Coronary artery (tissue), 2 donors: ENCODE data around the gene FAM193A.
"Not testable (repeated sequence)": the region's sequence is repeated elsewhere in the genome, so short reads cannot be mapped to it uniquely, and the experiment has no call there.

Experiments used
- DNase-seq: peaks from one replicate; pipeline ENCODE4 v3.0.0-alpha.2; 2017; ENCODE audit warnings: low spot score
- H3K27ac ChIP-seq, 2 donors: fragments of 200-600 bp; sonication (generic); one replicate each; pipeline ENCODE4 v1.5.1; 2016 to 2019
- H3K4me3 ChIP-seq: fragments of 200-600 bp; sonication (generic); 2 replicates; pipeline ENCODE4 v1.5.1; 2016; ENCODE audit warnings: mild to moderate bottlenecking, moderate library complexity
- TF ChIP-seq, protein P1 (sequence below): fragments of 200-600 bp; sonication (generic); IDR thresholded peaks from one replicate; pipeline ENCODE4 v1.5.1; 2019; ENCODE audit warnings: antibody characterized with exemption

The FAM193A gene

DNA sequence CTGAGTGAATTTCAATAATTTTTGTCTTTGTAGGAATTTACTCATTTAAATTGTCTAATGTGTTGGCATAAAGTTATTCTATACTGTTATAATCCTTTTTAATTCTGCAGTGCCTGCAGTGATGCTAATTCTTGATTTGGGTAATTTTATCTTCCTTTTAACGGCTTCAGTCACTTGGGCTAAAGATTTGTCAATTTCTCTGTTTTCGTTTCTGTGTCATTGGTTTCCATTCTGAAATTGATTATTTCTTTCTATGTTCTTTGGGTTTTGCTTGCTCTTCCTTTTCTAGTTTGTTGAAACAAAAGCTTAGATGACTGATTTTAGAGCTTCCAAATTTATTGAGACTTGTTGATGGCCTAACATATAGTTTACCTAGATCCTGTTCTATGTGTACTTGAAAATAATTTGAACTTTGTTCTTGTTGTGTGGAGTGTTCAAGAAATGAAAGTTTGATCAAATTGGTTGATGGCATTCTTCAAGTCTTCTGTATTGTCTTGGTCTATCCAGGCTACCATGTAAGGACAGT lies 130.3 kb downstream of the FAM193A start:
- TF ChIP-seq, protein P1, sequence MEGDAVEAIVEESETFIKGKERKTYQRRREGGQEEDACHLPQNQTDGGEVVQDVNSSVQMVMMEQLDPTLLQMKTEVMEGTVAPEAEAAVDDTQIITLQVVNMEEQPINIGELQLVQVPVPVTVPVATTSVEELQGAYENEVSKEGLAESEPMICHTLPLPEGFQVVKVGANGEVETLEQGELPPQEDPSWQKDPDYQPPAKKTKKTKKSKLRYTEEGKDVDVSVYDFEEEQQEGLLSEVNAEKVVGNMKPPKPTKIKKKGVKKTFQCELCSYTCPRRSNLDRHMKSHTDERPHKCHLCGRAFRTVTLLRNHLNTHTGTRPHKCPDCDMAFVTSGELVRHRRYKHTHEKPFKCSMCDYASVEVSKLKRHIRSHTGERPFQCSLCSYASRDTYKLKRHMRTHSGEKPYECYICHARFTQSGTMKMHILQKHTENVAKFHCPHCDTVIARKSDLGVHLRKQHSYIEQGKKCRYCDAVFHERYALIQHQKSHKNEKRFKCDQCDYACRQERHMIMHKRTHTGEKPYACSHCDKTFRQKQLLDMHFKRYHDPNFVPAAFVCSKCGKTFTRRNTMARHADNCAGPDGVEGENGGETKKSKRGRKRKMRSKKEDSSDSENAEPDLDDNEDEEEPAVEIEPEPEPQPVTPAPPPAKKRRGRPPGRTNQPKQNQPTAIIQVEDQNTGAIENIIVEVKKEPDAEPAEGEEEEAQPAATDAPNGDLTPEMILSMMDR, result no peak
- no peak overlapping the region for H3K4me3 ChIP-seq
- no peak overlapping the region for H3K27ac ChIP-seq
- no peak for DNase-seq

DNA sequence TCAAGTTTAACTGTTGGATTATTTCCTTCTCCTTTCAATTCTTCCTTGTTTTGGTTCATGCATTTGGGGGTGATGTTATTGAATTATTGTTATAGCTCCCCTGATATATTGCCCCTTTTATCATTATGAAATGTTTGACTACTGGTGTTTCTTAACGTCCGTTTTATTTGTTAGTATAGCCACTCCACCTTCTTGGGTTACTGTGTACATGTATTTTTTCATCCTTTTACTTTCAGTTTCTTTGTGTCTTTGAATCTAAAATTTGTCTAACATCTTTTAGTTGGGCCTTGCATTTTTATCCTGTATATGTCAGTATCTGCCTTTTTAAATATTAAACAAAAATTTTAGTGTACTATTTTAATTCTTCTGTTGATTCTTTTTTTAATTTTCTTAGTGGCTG lies 131.0 kb downstream of the FAM193A start:
- H3K27ac ChIP-seq, result no peak overlapping the region
- TF ChIP-seq, protein P1, result no peak
- DNase-seq, result no peak
- H3K4me3 ChIP-seq, result no peak overlapping the region

DNA sequence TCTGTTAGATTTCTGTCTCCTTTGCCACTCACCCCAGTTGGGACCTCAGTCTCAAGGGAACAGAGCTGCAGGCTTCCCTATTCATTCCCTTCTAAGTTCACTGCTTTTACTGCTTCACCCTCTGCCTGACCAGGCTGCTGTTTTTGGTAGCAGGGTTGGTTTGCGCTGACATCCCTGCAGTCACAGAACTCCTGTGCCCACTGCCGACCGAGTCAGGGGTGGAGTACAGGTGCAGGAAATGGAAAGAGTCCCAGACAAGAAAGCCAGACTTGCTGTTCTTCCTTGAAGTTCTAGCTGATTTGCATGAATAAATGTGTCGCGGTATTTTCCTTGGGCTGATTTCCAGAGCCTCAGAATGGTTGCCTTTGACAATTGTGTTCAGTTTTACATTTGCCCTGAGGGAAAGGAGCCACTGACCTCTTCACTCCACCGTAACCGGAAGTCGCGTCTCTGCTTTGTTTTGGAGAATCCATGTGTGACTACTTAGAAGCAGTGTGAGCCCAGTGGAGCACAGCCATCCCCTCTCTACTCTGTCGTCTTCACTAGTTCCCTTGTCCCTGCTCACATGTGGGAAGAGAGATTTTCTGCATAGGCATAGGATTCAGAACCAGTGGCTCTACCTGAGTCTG lies 134.9 kb downstream of the FAM193A start:
- TF ChIP-seq, protein P1, result no peak
- no peak for DNase-seq
- H3K27ac ChIP-seq, result no peak overlapping the region
- H3K4me3 ChIP-seq, result no peak overlapping the region

DNA sequence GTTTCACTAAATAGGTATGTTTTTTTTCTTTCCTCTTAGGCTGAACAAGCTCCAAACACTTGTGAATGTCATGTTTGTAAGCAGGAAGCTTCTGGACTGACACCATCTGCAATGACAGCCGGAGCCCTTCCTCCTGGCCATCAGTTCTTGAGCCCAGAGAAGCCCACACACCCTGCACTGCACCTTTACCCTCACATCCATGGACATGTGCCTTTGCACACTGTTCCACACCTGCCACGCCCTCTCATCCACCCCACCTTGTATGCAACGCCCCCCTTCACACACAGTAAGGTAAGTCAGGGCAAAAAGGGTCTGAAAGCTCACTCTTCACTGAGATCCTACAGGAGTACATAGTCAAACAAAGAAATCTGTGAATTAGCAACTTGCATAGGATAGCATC lies 135.6 kb downstream of the FAM193A start:
- TF ChIP-seq, protein P1, result no peak
- H3K27ac ChIP-seq, result no peak overlapping the region
- H3K4me3 ChIP-seq, result no peak overlapping the region
- DNase-seq, result no peak

DNA sequence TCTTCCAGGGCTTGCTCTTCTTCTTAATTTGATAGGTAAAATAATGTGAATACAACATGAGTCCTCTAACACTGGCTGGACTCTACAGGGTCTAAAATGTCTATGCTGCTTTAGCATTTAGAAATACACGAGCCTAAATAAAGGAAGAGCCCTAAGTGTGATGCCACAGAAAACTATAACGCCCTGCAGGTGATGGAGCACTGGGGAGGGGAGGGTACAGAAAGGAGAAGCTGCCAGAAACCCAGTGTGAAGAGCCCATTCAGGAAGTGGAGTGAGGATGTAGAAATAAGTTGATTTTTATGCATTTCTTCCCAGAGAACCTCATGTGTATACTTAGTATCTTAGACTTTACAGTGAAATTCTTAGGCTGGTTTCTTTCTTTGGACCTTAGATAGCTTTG lies 136.3 kb downstream of the FAM193A start:
- DNase-seq, result no peak
- TF ChIP-seq, protein P1, result no peak
- H3K4me3 ChIP-seq, result no peak overlapping the region
- no peak overlapping the region for H3K27ac ChIP-seq

DNA sequence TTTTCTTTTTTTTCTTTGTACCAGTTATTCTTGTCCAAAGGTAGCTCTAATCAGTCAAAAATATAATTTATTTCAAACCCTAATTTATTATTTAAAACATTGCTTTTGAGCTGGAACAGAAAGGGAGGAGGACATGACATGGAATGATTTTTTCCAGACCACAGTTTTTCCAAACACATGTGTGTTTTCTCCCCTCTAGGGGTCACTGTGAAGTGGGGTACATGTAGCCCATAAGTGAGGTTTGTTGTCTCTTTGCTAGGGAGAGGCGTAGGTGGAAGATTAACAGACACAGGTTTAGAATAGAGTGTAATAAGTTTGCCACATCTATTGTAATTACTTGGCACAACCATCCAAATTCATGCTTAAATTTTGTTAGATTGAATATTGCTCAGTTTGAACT lies 136.7 kb downstream of the FAM193A start:
- Histone ChIP-seq H3K27ac (no peak overlapping the region), H3K4me3 (no peak overlapping the region)
- DNase-seq, result no peak
- TF ChIP-seq, protein P1, result no peak

DNA sequence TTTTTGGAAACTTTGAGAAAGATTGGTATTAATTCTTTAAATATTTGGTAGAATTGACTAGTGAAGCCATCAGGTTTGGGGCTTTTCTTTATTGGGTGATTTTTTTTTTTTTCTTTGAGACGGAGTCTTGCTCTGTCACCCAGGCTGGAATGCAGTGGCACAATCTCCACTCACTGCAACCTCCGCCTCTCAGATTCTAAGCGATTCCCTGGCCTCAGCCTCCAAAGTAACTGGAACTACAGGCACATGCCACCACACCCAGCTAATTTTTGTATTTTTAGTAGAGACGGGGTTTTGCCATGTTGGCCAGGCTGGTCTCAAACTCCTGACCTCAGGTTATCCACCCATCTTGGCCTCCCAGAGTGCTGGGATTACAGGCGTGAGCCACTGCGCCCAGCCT lies 143.3 kb downstream of the FAM193A start:
- not testable (repeated sequence) for H3K27ac ChIP-seq, DNase-seq

More for the DNA sequence above, 143.3 kb downstream of the FAM193A start:
- not testable (repeated sequence) for H3K4me3 ChIP-seq
